Activated T-cell treated with anti-CD3 and anti-CD28 coated beads, Interleukin-2, amount 50 U/mL, for 4 hours (primary cell): Measurements from ENCODE around the gene SSTR1. TPM values are rescaled to one million over a fixed set of nuclear protein-coding genes. Genes with fewer than 3 reads are reported as not detected.
A peak's percentile ranks its signal among the peaks of the same experiment; 100 is the strongest.

Experiments used
- ATAC-seq, 2 donors: fragments of 200-7000 bp; cut with Tn5 transposase; one replicate each; pipeline ENCODE4 v1.10.0; 2021
- DNase-seq: peaks from one replicate; pipeline ENCODE4 v3.0.0-alpha.2; 2020
- H3K27me3 Mint-ChIP-seq: one replicate; pipeline ENCODE4 v1.8.0; 2021; ENCODE audit warnings: low read depth, mixed read lengths
- H3K36me3 Mint-ChIP-seq: one replicate; pipeline ENCODE4 v1.8.0; 2022; ENCODE audit warnings: mixed read lengths; ENCODE audit not compliant: insufficient read depth
- H3K4me1 Mint-ChIP-seq: one replicate; pipeline ENCODE4 v1.8.0; 2021; ENCODE audit warnings: low read depth, mixed read lengths
- H3K4me3 Mint-ChIP-seq: one replicate; pipeline ENCODE4 v1.8.0; 2021; ENCODE audit warnings: mild to moderate bottlenecking, moderate library complexity, mixed read lengths
- H3K9me3 Mint-ChIP-seq: one replicate; pipeline ENCODE4 v1.8.0; 2021; ENCODE audit warnings: mixed read lengths
- total RNA-seq, 3 donors: library from RNA; stranded (reverse); gene quantifications; one replicate each; pipeline ENCODE4 v1.2.1, GENCODE V29; 2021

SSTR1 gene
- total RNA-seq, 3 donors from 2014 or later = not detected

GRCh38 chr14:38197001-38197783 is 10.5 kb upstream of the SSTR1 start:
- H3K36me3 Mint-ChIP-seq = no peaks in the 10 kb centered on the region
- no peak overlapping the region for H3K4me3 Mint-ChIP-seq
- ATAC-seq (no peak), DNase-seq (no peak)
- H3K27me3 Mint-ChIP-seq = no peaks in the 10 kb centered on the region
- peaks cover 8% of the 10 kb centered on the region for H3K4me1 Mint-ChIP-seq
- H3K9me3 Mint-ChIP-seq = no peaks in the 10 kb centered on the region

- H3K4me1 Mint-ChIP-seq = peaks cover 8% of the 10 kb centered on the region
- peaks cover 4% of the 10 kb centered on the region for H3K27me3 Mint-ChIP-seq
- ATAC-seq = no peak
- H3K36me3 Mint-ChIP-seq = no peaks in the 10 kb centered on the region
- no peaks in the 10 kb centered on the region for H3K9me3 Mint-ChIP-seq
- H3K4me3 Mint-ChIP-seq = no peak overlapping the region
- no peak for DNase-seq
Measured at GRCh38 chr14:38197784-38198335, 9.8 kb upstream of the SSTR1 start.

- ATAC-seq (no peak), DNase-seq (no peak)
- peaks cover 8% of the 10 kb centered on the region for H3K4me1 Mint-ChIP-seq
- H3K36me3 Mint-ChIP-seq = no peaks in the 10 kb centered on the region
- H3K9me3 Mint-ChIP-seq = no peaks in the 10 kb centered on the region
- H3K27me3 Mint-ChIP-seq = peaks cover 4% of the 10 kb centered on the region
- no peak overlapping the region for H3K4me3 Mint-ChIP-seq
Measured at GRCh38 chr14:38198425-38198824, 9.3 kb upstream of the SSTR1 start.

GRCh38 chr14:38199076-38199475 is 8.6 kb upstream of the SSTR1 start:
- no peak for ATAC-seq
- no peak overlapping the region for H3K4me3 Mint-ChIP-seq

GRCh38 chr14:38199739-38200138 is 8.0 kb upstream of the SSTR1 start:
- Mint-ChIP-seq H3K4me3 (no peak overlapping the region), H3K4me1 (peaks cover 8% of the 10 kb centered on the region), H3K9me3 (no peaks in the 10 kb centered on the region), H3K27me3 (peaks cover 4% of the 10 kb centered on the region), H3K36me3 (no peaks in the 10 kb centered on the region)
- peak; percentile 23 to 41 for ATAC-seq
- no peak for DNase-seq

More at GRCh38 chr14:38199076-38199475, 8.6 kb upstream of the SSTR1 start:
- DNase-seq = no peak
- H3K4me1 Mint-ChIP-seq = peaks cover 8% of the 10 kb centered on the region
- H3K9me3 Mint-ChIP-seq = no peaks in the 10 kb centered on the region
- H3K27me3 Mint-ChIP-seq = peaks cover 4% of the 10 kb centered on the region
- H3K36me3 Mint-ChIP-seq = no peaks in the 10 kb centered on the region

GRCh38 chr14:38201137-38201828 is 6.4 kb upstream of the SSTR1 start:
- peaks cover 10% of the 10 kb centered on the region for H3K27me3 Mint-ChIP-seq
- no peak overlapping the region for H3K4me3 Mint-ChIP-seq
- no peak for ATAC-seq
- peaks cover 8% of the 10 kb centered on the region for H3K4me1 Mint-ChIP-seq
- H3K9me3 Mint-ChIP-seq = peaks cover 4% of the 10 kb centered on the region
- no peak for DNase-seq
- H3K36me3 Mint-ChIP-seq = no peaks in the 10 kb centered on the region

GRCh38 chr14:38202444-38203191 is 5.1 kb upstream of the SSTR1 start:
- Mint-ChIP-seq H3K4me1 (peaks cover 2% of the 10 kb centered on the region), H3K9me3 (peaks cover 4% of the 10 kb centered on the region), H3K36me3 (no peaks in the 10 kb centered on the region), H3K4me3 (no peak overlapping the region), H3K27me3 (peaks cover 16% of the 10 kb centered on the region)
- no peak for DNase-seq
- no peak for ATAC-seq

- H3K36me3 Mint-ChIP-seq = no peaks in the 10 kb centered on the region
- H3K9me3 Mint-ChIP-seq = peaks cover 4% of the 10 kb centered on the region
- no peak for ATAC-seq
- no peak overlapping the region for H3K4me3 Mint-ChIP-seq
- DNase-seq = no peak
- H3K4me1 Mint-ChIP-seq = peaks cover 7% of the 10 kb centered on the region
- H3K27me3 Mint-ChIP-seq = peaks cover 26% of the 10 kb centered on the region
Measured at GRCh38 chr14:38203929-38204718, 3.6 kb upstream of the SSTR1 start.

- no peak for ATAC-seq
- no peak for DNase-seq
- H3K27me3 Mint-ChIP-seq = peaks cover 30% of the 10 kb centered on the region
- H3K36me3 Mint-ChIP-seq = no peaks in the 10 kb centered on the region
- peaks cover 4% of the 10 kb centered on the region for H3K9me3 Mint-ChIP-seq
- H3K4me3 Mint-ChIP-seq = no peak overlapping the region
- H3K4me1 Mint-ChIP-seq = peaks cover 8% of the 10 kb centered on the region
Measured at GRCh38 chr14:38204719-38205115, 3.0 kb upstream of the SSTR1 start.

GRCh38 chr14:38205119-38205813 is 2.4 kb upstream of the SSTR1 start:
- Mint-ChIP-seq H3K27me3 (peaks cover 35% of the 10 kb centered on the region), H3K4me1 (peaks cover 13% of the 10 kb centered on the region), H3K9me3 (peaks cover 4% of the 10 kb centered on the region), H3K4me3 (no peak overlapping the region), H3K36me3 (no peaks in the 10 kb centered on the region)
- ATAC-seq (no peak), DNase-seq (no peak)

- Mint-ChIP-seq H3K4me1 (peaks cover 20% of the 10 kb centered on the region), H3K4me3 (no peak overlapping the region), H3K9me3 (peaks cover 4% of the 10 kb centered on the region), H3K27me3 (peaks cover 42% of the 10 kb centered on the region), H3K36me3 (no peaks in the 10 kb centered on the region)
- ATAC-seq (no peak), DNase-seq (no peak)
Measured at GRCh38 chr14:38205949-38206665, 1.6 kb upstream of the SSTR1 start.

GRCh38 chr14:38206689-38207376 is 871 bp upstream of the SSTR1 start:
- DNase-seq = no peak
- Mint-ChIP-seq H3K9me3 (peaks cover 4% of the 10 kb centered on the region), H3K36me3 (no peaks in the 10 kb centered on the region), H3K27me3 (peaks cover 46% of the 10 kb centered on the region), H3K4me3 (no peak overlapping the region), H3K4me1 (peaks cover 22% of the 10 kb centered on the region)
- no peak for ATAC-seq
